GM12892 (cell line): ENCODE data around the gene DDX20.

Experiments used
- POLR2A ChIP-seq: IDR thresholded peaks from 2 replicates; pipeline ENCODE4 v1.6.1; 2011; ENCODE audit warnings: low read depth, low read length, control low read depth
- POLR2AphosphoS5 ChIP-seq: IDR thresholded peaks from 2 replicates; pipeline ENCODE4 v1.6.1; 2011; ENCODE audit warnings: low read depth, low read length, control low read depth
- TAF1 ChIP-seq: IDR thresholded peaks from 2 replicates; pipeline ENCODE4 v1.6.1; 2011; ENCODE audit warnings: low read depth, mild to moderate bottlenecking, control low read depth, low read length, borderline replicate concordance

- no peak for TF ChIP-seq POLR2A
- TF ChIP-seq TAF1 = no peak
- TF ChIP-seq POLR2AphosphoS5 = no peak
These were observed 45.7 kb upstream of the DDX20 start for GRCh38 chr1:111709986-111710385.
